LHCN-M2 (cell line): ENCODE results near the gene BRD3OS. TPM values are rescaled to one million over a fixed set of nuclear protein-coding genes. Genes with fewer than 3 reads are reported as not detected.

Experiments used
- DNase-seq: peaks from one replicate; pipeline ENCODE4 v3.0.0-alpha.2; 2012; ENCODE audit warnings: low read depth
- total RNA-seq: library from RNA; depleted of rRNA; stranded (reverse); fragments of >200 nt; gene quantifications from 2 replicates; pipeline ENCODE4 v1.2.3, GENCODE V29; 2014

The BRD3OS gene
- total RNA-seq, 1 experiment from 2014 or later = 17.7 TPM

DNA sequence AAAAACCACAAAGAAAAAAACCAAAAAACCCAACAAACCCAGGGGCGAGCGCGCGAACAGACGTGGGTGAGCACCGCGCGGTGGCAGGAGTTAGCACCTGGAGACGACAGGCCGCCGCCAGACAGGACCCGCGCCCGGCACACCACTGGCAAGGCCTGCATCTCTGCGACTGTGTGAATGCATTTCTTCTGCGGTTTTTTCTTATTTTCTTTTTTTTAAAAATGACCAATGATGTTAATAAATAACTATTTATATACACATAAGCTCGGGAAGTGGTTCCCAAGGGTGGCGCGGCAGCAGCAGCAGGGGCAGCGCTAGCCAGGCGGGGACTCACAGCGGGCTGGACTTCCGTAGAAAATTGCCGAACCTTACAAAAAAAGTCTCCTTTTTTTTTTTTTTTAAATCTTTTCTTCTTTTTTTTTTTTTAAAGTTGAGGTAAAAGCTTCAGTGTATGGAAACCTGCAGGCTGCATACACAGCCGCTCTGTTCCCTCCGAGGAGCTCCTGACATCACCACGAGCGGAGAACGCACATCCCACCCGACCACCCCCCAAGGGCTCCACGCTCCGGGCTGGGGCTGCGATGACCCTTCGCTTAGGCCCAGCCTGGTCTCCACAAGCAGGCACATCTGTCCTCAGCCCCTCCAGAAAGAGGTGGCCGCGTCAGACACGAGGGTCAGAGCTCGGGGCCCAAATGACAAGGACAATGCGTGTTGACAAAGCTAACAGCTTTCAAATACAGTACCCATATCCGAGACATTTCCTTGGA is 7.4 kb downstream of the BRD3OS start:
- DNase-seq = no peak

DNA sequence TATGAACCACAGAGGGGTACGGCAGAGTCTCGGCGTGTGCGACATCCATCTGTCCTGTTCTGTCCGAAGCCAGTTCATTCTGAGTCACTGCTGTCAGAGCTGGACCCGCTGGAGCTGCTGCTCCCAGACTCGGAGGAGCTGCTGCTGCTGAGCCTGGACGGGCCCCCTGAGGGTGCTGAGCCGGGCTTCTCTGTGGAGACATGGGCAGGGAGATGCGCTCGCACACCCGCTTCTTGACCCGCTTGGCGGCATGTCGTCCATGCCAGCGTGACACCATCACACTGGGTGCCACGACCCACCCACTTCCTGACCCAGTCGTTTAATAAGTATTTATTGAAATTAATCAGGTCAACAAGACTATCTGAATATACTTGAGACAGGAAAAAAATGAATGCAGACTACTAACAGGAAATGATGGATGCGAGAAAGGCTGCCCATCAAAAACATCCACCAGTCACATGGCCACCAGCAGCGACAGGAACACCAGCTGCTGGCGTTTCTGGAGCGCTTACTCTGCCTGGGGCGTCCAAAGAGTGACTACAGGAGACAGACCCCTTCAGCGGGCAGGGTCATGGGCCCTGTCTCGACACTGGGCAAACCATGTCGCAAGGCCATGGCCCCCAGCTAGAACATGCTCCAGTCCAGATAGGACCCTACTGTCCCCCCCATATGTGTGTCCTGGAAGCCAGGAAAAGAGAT is 8.4 kb downstream of the BRD3OS start:
- DNase-seq = no peak

- no peak for DNase-seq
Observed at GRCh38 chr9:134034215-134035040, 9.1 kb downstream of the BRD3OS start.

- DNase-seq = no peak
Observed at GRCh38 chr9:134035041-134036039, 10.1 kb downstream of the BRD3OS start.

DNA sequence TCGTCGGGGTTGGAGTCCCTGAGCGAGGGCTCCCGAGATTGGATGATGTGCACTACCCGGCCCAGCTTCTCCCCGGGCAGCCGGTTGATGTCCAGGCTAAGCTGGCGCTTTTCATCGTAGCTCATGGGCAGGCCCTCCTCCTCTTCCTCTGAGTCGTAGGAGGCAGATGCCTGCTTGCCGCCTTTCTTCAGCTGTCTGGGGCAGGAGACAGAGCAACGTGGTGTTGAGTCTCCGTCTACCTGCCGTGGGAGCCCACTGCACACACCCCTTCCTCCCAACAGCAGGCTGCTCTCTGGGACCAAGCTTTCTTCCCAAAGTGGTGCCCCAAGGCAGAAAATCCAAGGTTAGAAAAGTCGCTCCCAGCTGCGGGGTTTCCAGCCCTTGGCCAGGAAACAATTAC is 10.8 kb downstream of the BRD3OS start:
- DNase-seq = no peak

GRCh38 chr9:134037641-134038040 is 12.4 kb downstream of the BRD3OS start:
- DNase-seq = no peak

DNA sequence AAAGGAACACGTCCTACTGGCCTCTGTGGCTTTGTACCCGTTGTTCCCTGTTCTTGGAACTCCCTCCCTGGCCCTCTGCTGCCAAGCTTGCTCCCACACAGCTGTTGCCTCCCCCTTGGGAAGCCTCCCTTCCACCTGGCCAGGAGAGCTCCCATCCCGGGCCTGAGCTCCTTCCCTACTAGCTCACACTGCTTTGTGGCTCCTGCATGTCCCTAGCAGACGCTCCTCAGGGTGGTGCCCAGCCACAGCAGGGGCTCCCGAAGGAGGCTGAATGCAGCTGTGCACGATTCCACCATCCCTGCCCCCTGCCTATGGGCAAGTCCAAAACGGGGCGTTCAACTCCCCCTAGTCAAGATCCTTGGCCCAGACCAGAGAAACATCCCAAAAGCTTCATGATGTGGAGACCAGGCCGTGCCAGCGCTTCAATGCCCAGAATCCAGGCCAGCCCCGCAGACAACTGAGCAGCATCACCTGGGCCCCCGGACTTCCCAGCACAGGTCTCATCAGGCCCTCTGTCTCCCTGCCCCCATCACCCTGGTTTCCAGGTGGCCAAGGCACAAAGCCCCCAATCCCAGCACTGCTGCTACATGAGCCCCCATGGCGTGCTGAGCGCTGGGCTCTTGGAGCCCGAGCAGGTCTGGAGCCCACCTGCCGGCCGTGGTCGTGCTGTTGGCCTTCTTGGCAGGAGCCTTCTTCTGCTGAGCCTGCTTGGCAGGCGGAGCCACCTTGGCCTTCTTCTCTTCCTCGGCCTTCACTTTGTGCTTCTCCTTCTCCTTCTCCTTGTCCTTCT is 14.3 kb downstream of the BRD3OS start:
- DNase-seq = no peak

GRCh38 chr9:134040176-134040565 is 14.9 kb downstream of the BRD3OS start:
- no peak for DNase-seq

- no peak for DNase-seq
Observed at GRCh38 chr9:134040781-134041648, 15.7 kb downstream of the BRD3OS start.

- DNase-seq = no peak
Observed at GRCh38 chr9:134041649-134041962, 16.3 kb downstream of the BRD3OS start.

GRCh38 chr9:134043531-134043988 is 18.3 kb downstream of the BRD3OS start:
- DNase-seq = no peak

GRCh38 chr9:134044944-134045343 is 19.7 kb downstream of the BRD3OS start:
- DNase-seq = no peak

GRCh38 chr9:134045841-134046544 is 20.7 kb downstream of the BRD3OS start:
- no peak for DNase-seq

DNA sequence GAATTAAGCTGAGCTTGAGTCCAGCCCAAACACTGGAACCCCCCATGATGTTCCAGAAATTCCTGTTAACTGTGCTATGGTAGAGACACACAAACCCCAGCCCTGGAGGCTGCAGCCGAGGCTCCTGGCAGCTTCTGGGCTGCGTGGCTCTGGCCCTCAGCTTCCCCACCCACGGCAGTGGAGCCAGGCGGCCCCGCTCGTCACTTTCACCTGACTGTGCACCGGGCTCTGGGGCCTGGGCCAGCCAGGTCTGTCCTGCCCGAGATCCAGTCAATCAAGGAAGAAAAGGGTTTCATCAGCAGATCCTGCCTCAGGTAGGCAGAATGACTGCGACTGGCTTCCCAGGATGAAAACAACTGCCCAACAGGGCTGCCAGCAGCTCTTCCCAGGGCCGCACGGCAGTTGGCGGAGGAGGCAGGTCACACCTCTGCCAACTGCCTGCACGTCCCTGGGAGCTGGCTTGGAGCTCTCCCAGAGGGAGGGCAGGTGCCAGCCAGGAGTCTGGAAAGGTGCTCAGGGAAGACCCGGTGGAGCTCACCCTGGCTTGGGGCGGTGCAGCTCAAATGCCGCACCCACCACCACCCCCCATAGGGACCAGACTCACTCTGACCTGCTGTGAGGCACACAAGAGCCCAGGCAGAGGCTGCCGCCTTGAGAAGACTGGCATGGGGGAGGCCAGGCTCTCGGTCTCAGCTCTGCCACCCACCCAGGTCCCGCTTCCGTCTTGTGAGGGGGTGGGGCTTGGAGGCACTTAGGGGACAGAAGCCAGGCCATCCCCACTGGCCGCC is 21.8 kb downstream of the BRD3OS start:
- no peak for DNase-seq

- DNase-seq = no peak
Observed at GRCh38 chr9:134047868-134048581, 22.7 kb downstream of the BRD3OS start.

DNA sequence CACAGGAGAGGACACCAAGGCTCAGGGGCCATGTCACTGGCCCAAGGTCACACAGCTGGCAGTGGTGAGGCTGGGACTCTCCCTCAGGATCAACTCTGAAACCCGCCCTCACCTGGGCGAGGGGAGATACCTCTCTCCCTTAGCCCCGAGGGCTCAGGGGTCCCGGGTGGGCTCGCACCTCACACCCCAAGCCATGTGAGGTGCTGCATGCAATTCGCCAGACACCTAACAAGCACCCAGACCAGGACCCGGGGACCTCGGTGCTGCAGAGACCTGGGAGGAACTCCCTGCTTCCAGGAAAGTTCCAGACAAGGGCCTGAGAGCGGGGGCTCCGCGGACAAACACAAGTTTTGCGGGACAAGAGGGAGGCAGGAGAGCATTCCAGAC is 23.3 kb downstream of the BRD3OS start:
- DNase-seq = no peak

- DNase-seq = no peak
Observed at GRCh38 chr9:134049236-134049635, 24.0 kb downstream of the BRD3OS start.
